GM12878 (cell line): ENCODE measurements around the gene FSTL1. TPM values are rescaled to one million over a fixed set of nuclear protein-coding genes. Genes with fewer than 3 reads are reported as not detected.

Source experiments
- ATAC-seq: fragments of 200-7000 bp; cut with Tn5 transposase; 3 replicates; pipeline ENCODE4 v1.9.1; 2020; ENCODE audit warnings: mild to moderate bottlenecking, moderate library complexity
- BruUV-seq: library from RNA; stranded (reverse); fragments of 400-500 nt; replicated peaks from 2 replicates; lab custom pipeline; 2021; lab: Mats Ljungman, UMichigan
- CTCF ChIA-PET: fragments of 300-600 bp; sonication (Branson Sonifier 250); formaldehyde crosslinking; extraction: SDS; loops from one replicate; lab custom pipeline; 2021; ENCODE audit warnings: inconsistent platforms; lab: Yijun Ruan, JAX
- POLR2A ChIA-PET: fragments of 350-600 bp; formaldehyde crosslinking; extraction: SDS; loops from one replicate; lab custom pipeline; 2021; ENCODE audit warnings: inconsistent platforms; lab: Charles Lee
- RAD21 ChIA-PET: fragments of 300-600 bp; sonication (Branson Sonifier 250); formaldehyde crosslinking; loops from one replicate; lab custom pipeline; 2023; ENCODE audit warnings: antibody characterized with exemption; ENCODE audit not compliant: unreplicated experiment; lab: Charles Lee
- SMC1A ChIA-PET: fragments of 300-600 bp; sonication (Branson Sonifier 250); formaldehyde crosslinking; loops from one replicate; lab custom pipeline; 2023; ENCODE audit not compliant: unreplicated experiment, uncharacterized antibody; lab: Charles Lee
- DNase-seq: peaks from one replicate; pipeline ENCODE4 v3.0.0-alpha.2; 2011; ENCODE audit warnings: low read depth, low spot score
- FAIRE-seq: peaks from 3 replicates; lab custom pipeline; 2011; peaks lifted over from hg19 to GRCh38; lab: Jason Lieb, UNC
- H2AFZ ChIP-seq: 2 replicates; pipeline ENCODE4 v1.6.0; 2011; ENCODE audit warnings: low read depth, low read length, control low read depth; ENCODE audit not compliant: control insufficient read depth
- H3K27ac ChIP-seq: 2 replicates; pipeline ENCODE4 v1.5.1; 2011; ENCODE audit warnings: control low read depth; ENCODE audit not compliant: control insufficient read depth, insufficient read depth
- H3K27me3 ChIP-seq, 2 experiments: replicated peaks in 1 of 2; 2 replicates each; pipeline versions ENCODE4 v1.6.0 to v1.6.1; 2011; ENCODE audit warnings: low read length in 1 of 2; ENCODE audit not compliant: control insufficient read depth in 2 of 2, insufficient read depth in 2 of 2
- H3K36me3 ChIP-seq, 2 experiments: 2 replicates each; pipeline ENCODE4 v1.5.1; 2011; ENCODE audit warnings: low read length in 1 of 2; ENCODE audit not compliant: control insufficient read depth in 2 of 2, insufficient read depth in 2 of 2
- H3K4me1 ChIP-seq: 2 replicates; pipeline ENCODE4 v1.6.1; 2011; ENCODE audit warnings: mild to moderate bottlenecking, low read length, moderate library complexity, mixed read lengths; ENCODE audit not compliant: control insufficient read depth, insufficient read depth
- H3K4me2 ChIP-seq: 2 replicates; pipeline ENCODE4 v1.6.0; 2011; ENCODE audit warnings: control low read depth; ENCODE audit not compliant: control insufficient read depth, insufficient read depth
- H3K4me3 ChIP-seq: fragments of 200-600 bp; sonication (generic); 2 replicates; pipeline ENCODE4 v1.5.1; 2016
- H3K79me2 ChIP-seq: 2 replicates; pipeline ENCODE4 v1.6.0; 2011; ENCODE audit warnings: low read length; ENCODE audit not compliant: control insufficient read depth, insufficient read depth
- H3K9ac ChIP-seq: 2 replicates; pipeline ENCODE4 v1.8.0; 2011; ENCODE audit warnings: low read length, control low read depth, mixed read lengths; ENCODE audit not compliant: control insufficient read depth, insufficient read depth
- H3K9me3 ChIP-seq: replicated peaks from 3 replicates; pipeline ENCODE4 v1.5.1; 2011; ENCODE audit warnings: mild to moderate bottlenecking, low read length; ENCODE audit not compliant: control insufficient read depth, insufficient read depth
- H4K20me1 ChIP-seq: 2 replicates; pipeline ENCODE4 v1.6.0; 2011; ENCODE audit not compliant: control insufficient read depth, insufficient read depth
- CREM ChIP-seq: IDR thresholded peaks from 2 replicates; pipeline ENCODE4 v1.6.1; 2014; ENCODE audit warnings: antibody characterized with exemption, low read depth
- E2F8 ChIP-seq: fragments of 450-650 bp; IDR thresholded peaks from 2 replicates; pipeline ENCODE4 v1.6.1; 2018; ENCODE audit warnings: mild to moderate bottlenecking, low read depth, moderate library complexity; ENCODE audit not compliant: partially characterized antibody
- HCFC1 ChIP-seq: fragments of 150-350 bp; IDR thresholded peaks from 2 replicates; pipeline ENCODE4 v1.6.1; 2014; ENCODE audit warnings: low read length
- POU2F2 ChIP-seq: IDR thresholded peaks from 3 replicates; pipeline ENCODE4 v1.6.1; 2011; ENCODE audit warnings: low read depth, mild to moderate bottlenecking, low read length, borderline replicate concordance
- SUZ12 ChIP-seq: fragments of 200-600 bp; sonication (generic); IDR thresholded peaks from one replicate; pipeline ENCODE4 v1.6.1; 2018; ENCODE audit warnings: antibody characterized with exemption, mild to moderate bottlenecking; ENCODE audit not compliant: unreplicated experiment
- TCF7 ChIP-seq: IDR thresholded peaks from 2 replicates; pipeline ENCODE4 v1.6.1; 2014; ENCODE audit warnings: antibody characterized with exemption, borderline replicate concordance
- YY1 ChIP-seq: IDR thresholded peaks from 2 replicates; pipeline ENCODE4 v1.6.1; 2011; ENCODE audit warnings: low read depth, mild to moderate bottlenecking, low read length
- WGBS: methylation state at CpG from one replicate; pipeline ENCODE4 v1.1.6; 2016; ENCODE audit warnings: low lambda C conversion rate; ENCODE audit not compliant: insufficient replicate concordance, insufficient coverage; ENCODE audit errors: missing lambda C conversion rate; 5-methylcytosine and 5-hydroxymethylcytosine counted together
- in situ Hi-C: fragments of 300-500 bp; cut with MboI; formaldehyde crosslinking; loops from 9 replicates; pipeline ENCODE4 v1.14.3; 2018; ENCODE audit warnings: mixed read lengths
- intact Hi-C: fragments of 100-400 bp; cut with micrococcal nuclease; formaldehyde crosslinking; loops from one replicate; pipeline ENCODE4 v1.14.2; 2022; ENCODE audit not compliant: unreplicated experiment
- polyA plus RNA-seq, 11 experiments: library from polyadenylated mRNA; depleted of rRNA in 4 of 11; unstranded in 6 of 11; stranded (reverse) in 5 of 11; fragments of >200 nt; fragmentation: Nextera tagmentation in 4 of 11; fragmentation: Illumina TruSeq in 1 of 11; extraction: Ambion mirVana in 4 of 11; extraction: Trizol in 1 of 11; gene quantifications; 1 replicate in 1 of 11; 2 replicates in 10 of 11; pipeline versions ENCODE4 v1.2.1 to v1.2.3, GENCODE V29; 2011 to 2016; ENCODE audit warnings: inconsistent platforms in 2 of 11, missing spikeins in 2 of 11, low read depth in 1 of 11
- total RNA-seq, 4 experiments: library from RNA; depleted of rRNA in 3 of 4; stranded (reverse); fragments of >200 nt in 3 of 4; fragmentation: Illumina TruSeq in 1 of 4; extraction: Trizol in 1 of 4; gene quantifications; 2 replicates each; pipeline versions ENCODE4 v1.2.1 to v1.2.3, GENCODE V29; 2013 to 2021
- TF ChIP-seq, protein P1 (sequence below): IDR thresholded peaks from 2 replicates; pipeline ENCODE4 v1.6.1; 2011; ENCODE audit warnings: borderline replicate concordance, low read depth, mild to moderate bottlenecking, moderate library complexity, mixed read lengths, low read length; ENCODE audit not compliant: insufficient read depth; ENCODE audit errors: extremely low read length
- TF ChIP-seq, protein P2 (sequence below): IDR thresholded peaks from 2 replicates; pipeline ENCODE4 v1.6.1; 2011; ENCODE audit warnings: low read depth, mild to moderate bottlenecking, low read length, moderate library complexity, borderline replicate concordance; ENCODE audit errors: extremely low read depth

FSTL1 gene
- total and polyA plus RNA-seq, 10 of the 15 experiments (the other 5 are each of a cell fraction or from before 2014, with no cell fraction given), result 0.06 to 1.7 (median 0.32) TPM; not detected in 4

- H3K36me3 ChIP-seq, result no peaks in the 10 kb centered on the region
- SMC1A ChIA-PET, result no interaction called here
- H3K27me3 ChIP-seq, result no peaks in the 10 kb centered on the region
- no peak overlapping the region for H3K4me2 ChIP-seq
- H3K79me2 ChIP-seq, result no peaks in the 10 kb centered on the region
- no peaks in the 10 kb centered on the region for H4K20me1 ChIP-seq
- no TSS peak for BruUV-seq
- H3K9ac ChIP-seq, result no peak overlapping the region
- POLR2A ChIA-PET, result no interaction called here
- H3K9me3 ChIP-seq, result no peaks in the 10 kb centered on the region
- FAIRE-seq, result no peak
- in situ Hi-C loops (no loop called here), intact Hi-C loops (no loop called here)
- no peak for ATAC-seq
- no peak for DNase-seq
- H3K27ac ChIP-seq, result no peak overlapping the region
- H3K4me1 ChIP-seq, result no peaks in the 10 kb centered on the region
- RAD21 ChIA-PET, result no interaction called here
- no peak overlapping the region for H3K4me3 ChIP-seq
- TF ChIP-seq, protein P1, sequence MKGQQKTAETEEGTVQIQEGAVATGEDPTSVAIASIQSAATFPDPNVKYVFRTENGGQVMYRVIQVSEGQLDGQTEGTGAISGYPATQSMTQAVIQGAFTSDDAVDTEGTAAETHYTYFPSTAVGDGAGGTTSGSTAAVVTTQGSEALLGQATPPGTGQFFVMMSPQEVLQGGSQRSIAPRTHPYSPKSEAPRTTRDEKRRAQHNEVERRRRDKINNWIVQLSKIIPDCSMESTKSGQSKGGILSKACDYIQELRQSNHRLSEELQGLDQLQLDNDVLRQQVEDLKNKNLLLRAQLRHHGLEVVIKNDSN, result no peak
- TF ChIP-seq, protein P2, sequence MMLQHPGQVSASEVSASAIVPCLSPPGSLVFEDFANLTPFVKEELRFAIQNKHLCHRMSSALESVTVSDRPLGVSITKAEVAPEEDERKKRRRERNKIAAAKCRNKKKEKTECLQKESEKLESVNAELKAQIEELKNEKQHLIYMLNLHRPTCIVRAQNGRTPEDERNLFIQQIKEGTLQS, result no peak
- TF ChIP-seq HCFC1 (no peak), E2F8 (no peak), CREM (no peak), TCF7 (no peak), SUZ12 (no peak), POU2F2 (no peak), YY1 (no peak)
- TF ChIP-seq, all 136 proteins: peak for 0
- WGBS, result 37% methylated on average over 5 of the region's 5 CpGs
- CTCF ChIA-PET, result no interaction called here
- no peak overlapping the region for H2AFZ ChIP-seq
Observed at GRCh38 chr3:120460181-120460790, 9.5 kb upstream of the FSTL1 start.
